H9 (cell line): ENCODE data around the gene FMNL1. TPM values are rescaled to one million over a fixed set of nuclear protein-coding genes. Genes with fewer than 3 reads are reported as not detected.

Experiments
- DNase-seq: peaks from one replicate; pipeline ENCODE4 v3.0.0-alpha.2; 2017
- H2AFZ ChIP-seq: one replicate; pipeline ENCODE4 v1.6.1; 2013; ENCODE audit warnings: mild to moderate bottlenecking, low read length, control low read depth, moderate library complexity
- H2AK5ac ChIP-seq: 2 replicates; pipeline ENCODE4 v1.6.1; 2013; ENCODE audit warnings: low read length, control low read depth, mixed read lengths; ENCODE audit not compliant: insufficient read length
- H2BK120ac ChIP-seq: one replicate; pipeline ENCODE4 v1.6.1; 2013; ENCODE audit warnings: low read depth, mild to moderate bottlenecking, low read length, control low read depth, inconsistent platforms; ENCODE audit not compliant: poor library complexity, severe bottlenecking
- H2BK12ac ChIP-seq: 2 replicates; pipeline ENCODE4 v1.6.1; 2013; ENCODE audit warnings: low read length, control low read depth, mixed read lengths, low read depth; ENCODE audit not compliant: insufficient read length
- H2BK15ac ChIP-seq: 2 replicates; pipeline ENCODE4 v1.6.1; 2013; ENCODE audit warnings: low read depth, low read length, control low read depth
- H2BK20ac ChIP-seq: one replicate; pipeline ENCODE4 v1.6.1; 2013; ENCODE audit warnings: low read depth, mild to moderate bottlenecking, low read length, control low read depth, inconsistent platforms; ENCODE audit not compliant: poor library complexity, severe bottlenecking
- H2BK5ac ChIP-seq: 2 replicates; pipeline ENCODE4 v1.6.1; 2013; ENCODE audit warnings: low read length, control low read depth, mixed read lengths; ENCODE audit not compliant: insufficient read length
- H3K14ac ChIP-seq: 2 replicates; pipeline ENCODE4 v1.6.1; 2013; ENCODE audit warnings: low read length, control low read depth; ENCODE audit not compliant: insufficient read depth
- H3K18ac ChIP-seq: 2 replicates; pipeline ENCODE4 v1.6.1; 2013; ENCODE audit warnings: low read depth, mild to moderate bottlenecking, mixed read lengths, low read length, control low read depth; ENCODE audit not compliant: insufficient read length
- H3K23ac ChIP-seq: 2 replicates; pipeline ENCODE4 v1.6.1; 2013; ENCODE audit warnings: low read length, control low read depth, mixed read lengths, low read depth; ENCODE audit not compliant: insufficient read length
- H3K23me2 ChIP-seq: 2 replicates; pipeline ENCODE4 v1.6.1; 2013; ENCODE audit warnings: low read depth, mild to moderate bottlenecking, mixed read lengths, low read length, control low read depth; ENCODE audit not compliant: insufficient read length, poor library complexity, severe bottlenecking
- H3K27ac ChIP-seq: 2 replicates; pipeline ENCODE4 v1.5.1; 2013; ENCODE audit warnings: low read length, control low read depth, mixed read lengths, low read depth; ENCODE audit not compliant: insufficient read length
- H3K27me3 ChIP-seq: 2 replicates; pipeline ENCODE4 v1.6.1; 2013; ENCODE audit warnings: low read length, control low read depth, inconsistent platforms; ENCODE audit not compliant: insufficient read depth
- H3K4ac ChIP-seq: 2 replicates; pipeline ENCODE4 v1.6.1; 2013; ENCODE audit warnings: low read depth, mild to moderate bottlenecking, control low read depth, inconsistent platforms, low read length, moderate library complexity
- H3K4me1 ChIP-seq: 2 replicates; pipeline ENCODE4 v1.6.1; 2013; ENCODE audit warnings: low read length, control low read depth, inconsistent platforms; ENCODE audit not compliant: insufficient read depth
- H3K4me2 ChIP-seq: 2 replicates; pipeline ENCODE4 v1.6.1; 2013; ENCODE audit warnings: low read length, control low read depth, mixed read lengths; ENCODE audit not compliant: insufficient read length, insufficient read depth
- H3K56ac ChIP-seq: 2 replicates; pipeline ENCODE4 v1.6.1; 2013; ENCODE audit warnings: low read depth, mild to moderate bottlenecking, mixed read lengths, low read length, control low read depth; ENCODE audit not compliant: insufficient read length
- H3K79me1 ChIP-seq: 2 replicates; pipeline ENCODE4 v1.6.1; 2013; ENCODE audit warnings: low read depth, mild to moderate bottlenecking, moderate library complexity, low read length, control low read depth, inconsistent platforms; ENCODE audit not compliant: insufficient read depth, poor library complexity, severe bottlenecking
- H3K79me2 ChIP-seq: 2 replicates; pipeline ENCODE4 v1.6.1; 2013; ENCODE audit warnings: low read length, control low read depth, inconsistent platforms; ENCODE audit not compliant: insufficient read depth
- H3K9ac ChIP-seq: 2 replicates; pipeline ENCODE4 v1.6.1; 2013; ENCODE audit warnings: low read length, control low read depth, mixed read lengths; ENCODE audit not compliant: insufficient read length; ENCODE audit errors: extremely low read depth
- H3K9me3 ChIP-seq: one replicate; pipeline ENCODE4 v1.6.1; 2013; ENCODE audit warnings: low read depth, low read length, inconsistent platforms; ENCODE audit not compliant: control insufficient read depth
- H3T11ph ChIP-seq: one replicate; pipeline ENCODE4 v1.6.1; 2013; ENCODE audit warnings: mild to moderate bottlenecking, low read length, control low read depth, inconsistent platforms
- H4K20me1 ChIP-seq: one replicate; pipeline ENCODE4 v1.6.1; 2013; ENCODE audit not compliant: control insufficient read depth, insufficient read length, insufficient read depth
- H4K5ac ChIP-seq: 2 replicates; pipeline ENCODE4 v1.6.1; 2013; ENCODE audit warnings: low read depth, mild to moderate bottlenecking, mixed read lengths, low read length, control low read depth; ENCODE audit not compliant: insufficient read length
- H4K8ac ChIP-seq: replicated peaks from 2 replicates; pipeline ENCODE4 v1.6.1; 2013; ENCODE audit warnings: low read length, control low read depth, mixed read lengths, low read depth; ENCODE audit not compliant: insufficient read length
- H4K91ac ChIP-seq: 2 replicates; pipeline ENCODE4 v1.6.1; 2013; ENCODE audit warnings: low read depth, mild to moderate bottlenecking, moderate library complexity, mixed read lengths, low read length, control low read depth; ENCODE audit not compliant: insufficient read length
- H3K27ac Mint-ChIP-seq, 3 experiments: 2 replicates in 2 of 3; 3 replicates in 1 of 3; pipeline ENCODE4 v1.8.0; 2020 to 2021; ENCODE audit warnings: mixed read lengths in 3 of 3, mild to moderate bottlenecking in 1 of 3, moderate library complexity in 1 of 3
- H3K27me3 Mint-ChIP-seq: 2 replicates; pipeline ENCODE4 v1.8.0; 2021; ENCODE audit warnings: low read depth, mild to moderate bottlenecking, moderate library complexity, mixed read lengths
- H3K36me3 Mint-ChIP-seq, 3 experiments: 2 replicates in 2 of 3; 3 replicates in 1 of 3; pipeline ENCODE4 v1.8.0; 2020 to 2021; ENCODE audit warnings: low read depth in 3 of 3, mixed read lengths in 3 of 3; ENCODE audit not compliant: insufficient read depth in 1 of 3
- H3K4me1 Mint-ChIP-seq, 2 experiments: 2 replicates each; pipeline ENCODE4 v1.8.0; 2020; ENCODE audit warnings: mixed read lengths in 2 of 2
- H3K4me3 Mint-ChIP-seq, 2 experiments: 2 replicates in 1 of 2; 3 replicates in 1 of 2; pipeline ENCODE4 v1.8.0; 2020 to 2021; ENCODE audit warnings: mild to moderate bottlenecking in 2 of 2, mixed read lengths in 2 of 2, moderate library complexity in 1 of 2
- H3K9me3 Mint-ChIP-seq, 2 experiments: 2 replicates in 1 of 2; 3 replicates in 1 of 2; pipeline ENCODE4 v1.8.0; 2020; ENCODE audit warnings: mild to moderate bottlenecking in 2 of 2, mixed read lengths in 2 of 2, moderate library complexity in 1 of 2
- WGBS: extraction: QIAGEN DNeasy Blood & Tissue Kit; methylation state at CpG from one replicate; pipeline ENCODE4 v1.1.7; 2013; ENCODE audit warnings: missing lambda C conversion rate, low lambda C conversion rate, mixed read lengths; ENCODE audit not compliant: insufficient read length; ENCODE audit errors: extremely low coverage; 5-methylcytosine and 5-hydroxymethylcytosine counted together
- total RNA-seq: library from RNA; stranded (reverse); gene quantifications from 2 replicates; pipeline ENCODE4 v1.2.1, GENCODE V29; 2021
- TF ChIP-seq, protein P1 (sequence below): fragments of 200-600 bp; sonication (generic); conservative IDR thresholded peaks from 3 replicates; pipeline ENCODE4 v1.8.0; 2021; ENCODE audit warnings: antibody characterized with exemption, mild to moderate bottlenecking

FMNL1 gene
- total RNA-seq, 1 experiment from 2014 or later, result 6.9 TPM

- WGBS, result no CpG with 5 or more reads among the region's 15 CpGs
- no peak overlapping the region for H4K8ac ChIP-seq
- no peak overlapping the region for H2BK20ac ChIP-seq
- no peak overlapping the region for H3T11ph ChIP-seq
- Mint-ChIP-seq H3K36me3 (peaks cover 8 to 38% (median 37%) of the 10 kb centered on the region in 3 experiments; a peak in 6 of 7 replicates), H3K4me1 (peaks cover 12 to 17% of the 10 kb centered on the region in 2 experiments), H3K27me3 (no peaks in the 10 kb centered on the region), H3K9me3 (no peaks in the 10 kb centered on the region), H3K4me3 (no peak overlapping the region), H3K27ac (peak overlapping the region in 2 of 3 experiments; percentile 28 to 81; a peak in 3 of 7 replicates)
- H3K79me2 ChIP-seq, result no peaks in the 10 kb centered on the region; the same call in 1 of the 2 replicates
- H2AK5ac ChIP-seq, result no peak overlapping the region
- no peak overlapping the region for H2BK12ac ChIP-seq
- no peaks in the 10 kb centered on the region for H3K9me3 ChIP-seq
- H3K56ac ChIP-seq, result no peak overlapping the region
- no peak overlapping the region for H3K4ac ChIP-seq
- no peak overlapping the region for H4K5ac ChIP-seq
- no peaks in the 10 kb centered on the region for H3K79me1 ChIP-seq
- no peak overlapping the region for H3K9ac ChIP-seq
- H3K23me2 ChIP-seq, result no peaks in the 10 kb centered on the region
- no peaks in the 10 kb centered on the region for H3K27me3 ChIP-seq
- no peak overlapping the region for H3K27ac ChIP-seq
- no peaks in the 10 kb centered on the region for H4K20me1 ChIP-seq
- no peak overlapping the region for H2AFZ ChIP-seq
- H2BK120ac ChIP-seq, result no peak overlapping the region
- no peak overlapping the region for H4K91ac ChIP-seq
- H2BK5ac ChIP-seq, result no peak overlapping the region
- H3K14ac ChIP-seq, result no peak overlapping the region
- DNase-seq, result no peak
- TF ChIP-seq, protein P1, sequence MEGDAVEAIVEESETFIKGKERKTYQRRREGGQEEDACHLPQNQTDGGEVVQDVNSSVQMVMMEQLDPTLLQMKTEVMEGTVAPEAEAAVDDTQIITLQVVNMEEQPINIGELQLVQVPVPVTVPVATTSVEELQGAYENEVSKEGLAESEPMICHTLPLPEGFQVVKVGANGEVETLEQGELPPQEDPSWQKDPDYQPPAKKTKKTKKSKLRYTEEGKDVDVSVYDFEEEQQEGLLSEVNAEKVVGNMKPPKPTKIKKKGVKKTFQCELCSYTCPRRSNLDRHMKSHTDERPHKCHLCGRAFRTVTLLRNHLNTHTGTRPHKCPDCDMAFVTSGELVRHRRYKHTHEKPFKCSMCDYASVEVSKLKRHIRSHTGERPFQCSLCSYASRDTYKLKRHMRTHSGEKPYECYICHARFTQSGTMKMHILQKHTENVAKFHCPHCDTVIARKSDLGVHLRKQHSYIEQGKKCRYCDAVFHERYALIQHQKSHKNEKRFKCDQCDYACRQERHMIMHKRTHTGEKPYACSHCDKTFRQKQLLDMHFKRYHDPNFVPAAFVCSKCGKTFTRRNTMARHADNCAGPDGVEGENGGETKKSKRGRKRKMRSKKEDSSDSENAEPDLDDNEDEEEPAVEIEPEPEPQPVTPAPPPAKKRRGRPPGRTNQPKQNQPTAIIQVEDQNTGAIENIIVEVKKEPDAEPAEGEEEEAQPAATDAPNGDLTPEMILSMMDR, result no peak
- H3K4me2 ChIP-seq, result no peak overlapping the region
- no peak overlapping the region for H2BK15ac ChIP-seq
- H3K18ac ChIP-seq, result no peak overlapping the region
- H3K23ac ChIP-seq, result no peak overlapping the region
- no peaks in the 10 kb centered on the region; the same call in 1 of the 2 replicates for H3K4me1 ChIP-seq
Measured at GRCh38 chr17:45289301-45290268, 67.9 kb downstream of the FMNL1 start.
